Heart left ventricle (tissue), 16 donors: ENCODE data around the gene JAKMIP3. TPM values are rescaled to one million over a fixed set of nuclear protein-coding genes. Genes with fewer than 3 reads are reported as not detected.

Experiments
- ATAC-seq, 4 donors: fragments of 200-7000 bp; cut with Tn5 transposase; one replicate each; pipeline ENCODE4 v1.9.1; 2020 to 2022; ENCODE audit warnings: moderate library complexity in 4 of 4, mild to moderate bottlenecking in 3 of 4, moderate number of reproducible peaks in 1 of 4
- DNase-seq, 5 donors: peaks; one replicate each; pipeline ENCODE4 v3.0.0-alpha.2; 2020
- H3K27ac ChIP-seq, 12 donors: fragments of 200-600 bp; sonication (generic) in 4 of 12; one replicate each; pipeline versions ENCODE4 v1.5.0 to v1.8.0; 2016 to 2022; ENCODE audit warnings: mild to moderate bottlenecking in 2 of 12
- H3K27me3 ChIP-seq, 9 donors: fragments of 200-600 bp; sonication (generic) in 2 of 9; one replicate each; pipeline versions ENCODE4 v1.5.1 to v1.8.0; 2016 to 2022; ENCODE audit warnings: mild to moderate bottlenecking in 3 of 9
- H3K36me3 ChIP-seq, 9 donors: fragments of 200-600 bp; sonication (generic) in 2 of 9; one replicate each; pipeline versions ENCODE4 v1.5.0 to v1.8.0; 2018 to 2022; ENCODE audit warnings: mild to moderate bottlenecking in 2 of 9
- H3K4me1 ChIP-seq, 12 donors: fragments of 200-600 bp; sonication (generic) in 4 of 12; one replicate each; pipeline versions ENCODE4 v1.5.0 to v1.8.0; 2016 to 2022; ENCODE audit warnings: mild to moderate bottlenecking in 3 of 12
- H3K4me3 ChIP-seq, 12 donors: fragments of 200-600 bp; sonication (generic) in 4 of 12; one replicate each; pipeline versions ENCODE4 v1.5.0 to v1.8.0; 2017 to 2022; ENCODE audit warnings: mild to moderate bottlenecking in 9 of 12, moderate library complexity in 4 of 12
- H3K9me3 ChIP-seq, 12 donors: fragments of 200-600 bp; sonication (generic) in 4 of 12; one replicate each; pipeline versions ENCODE4 v1.5.0 to v1.8.0; 2016 to 2022; ENCODE audit warnings: mild to moderate bottlenecking in 1 of 12
- POLR2A ChIP-seq, 2 donors: fragments of 450-650 bp; IDR thresholded peaks; one replicate each; pipeline ENCODE4 v1.6.1; 2017; ENCODE audit warnings: antibody characterized with exemption in 2 of 2, mild to moderate bottlenecking in 2 of 2, moderate library complexity in 2 of 2
- WGBS, 4 donors: extraction: QIAGEN DNeasy Blood & Tissue Kit in 2 of 4; methylation state at CpG; one replicate each; pipeline versions ENCODE4 v1.1.5 to v1.1.7; 2013 to 2018; 5-methylcytosine and 5-hydroxymethylcytosine counted together
- intact Hi-C, 10 donors: fragments of 100-400 bp; cut with DNase I; formaldehyde crosslinking; loops; one replicate each; pipeline versions ENCODE4 v1.11.1 to v1.14.2; 2022
- polyA plus RNA-seq, 2 donors: library from polyadenylated mRNA; stranded (reverse); fragments of 200-250 nt; gene quantifications; one replicate each; pipeline ENCODE4 v1.2.3, GENCODE V29; 2013
- total RNA-seq, 9 donors: library from RNA; depleted of rRNA in 2 of 9; stranded (reverse); fragments of >200 nt in 2 of 9; fragmentation: NEBNext Ultra II Directional in 3 of 9; extraction: Animal tissue kit (Norgen Biotek cat#: 25700) in 3 of 9; gene quantifications; one replicate each; pipeline versions ENCODE4 v1.1.0 to v1.2.4, GENCODE V29; 2016 to 2023
- TF ChIP-seq, protein P1 (sequence below), 12 donors: fragments of 200-600 bp; sonication (generic) in 4 of 12; IDR thresholded peaks; one replicate each; pipeline versions ENCODE4 v1.5.0 to v1.8.0; 2018 to 2022; ENCODE audit warnings: antibody characterized with exemption in 12 of 12, mild to moderate bottlenecking in 5 of 12
- donor health status: ischemic (EF 13 %, LVEDD 7.1; RV severe dilation, severe dysfunction).
- donor health status: healthy with polysubstance abuse.
- donor health status: DM: no; HTN: yes; CAD: no.
- donor health status: DM: no; HTN: no; CAD: no.
- donor health status: ischemic (EF 25% LVEDD 6.9; RV normal size, moderate dysfunction).
- donor health status: ischemic (EF 25% LVEDD 5.7; RV mildly dilated, moderate dysfunction).
- donor health status: healthy.
- donor health status: DM: yes; HTN: yes; CAD: no.
- donor health status: ischemic (EF 35%, LVEDD 5.7; RV mildly dilated, moderate dysfunction).
- donor health status: nonischemic (EF 11% LVEDD 7.7; RV severe dilation, severe dysfunction).
- donor health status: DM: yes; HTN: yes; CAD: no.
- donor health status: PGD.
- donor health status: ischemic (EF 29% LVEDD 5.4; RV normal size, mild dysfunction).
- donor health status: nonischemic (EF 23%, LVEDD 6.1; RV moderate dilation, normal function).

The JAKMIP3 gene
- total and polyA plus RNA-seq, 11 donors, result 0.06 to 3.1 (median 1.3) TPM

DNA sequence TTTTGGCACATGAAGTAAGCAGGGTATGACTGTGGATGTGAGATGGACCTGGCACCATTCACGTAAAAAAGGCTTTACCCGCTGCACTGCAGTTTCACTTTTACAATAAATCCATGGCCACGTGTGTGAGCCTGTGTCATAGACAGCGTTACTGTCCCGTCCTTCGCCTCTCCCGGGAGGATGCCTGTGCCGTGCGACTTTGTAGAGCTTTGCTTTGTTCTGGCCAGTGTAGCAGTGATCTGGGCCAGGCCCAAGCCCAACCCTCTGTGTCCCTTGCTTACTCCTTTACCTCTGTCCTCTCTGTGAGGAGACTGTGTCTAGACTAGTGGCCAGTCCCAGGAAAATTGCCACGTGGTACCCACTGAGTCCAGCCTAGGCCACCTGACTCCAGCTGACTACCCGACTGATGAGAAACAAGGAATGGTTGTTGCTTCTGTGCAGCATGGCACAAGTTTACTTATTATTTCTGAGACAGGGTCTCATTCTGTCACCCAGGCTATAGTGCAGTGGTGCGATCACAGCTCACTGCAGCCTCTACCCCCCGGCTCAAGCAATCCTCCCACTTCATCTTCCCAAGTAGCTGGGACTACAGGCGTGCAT, 48.1 kb downstream of the JAKMIP3 start:
- no peaks in the 10 kb centered on the region for H3K27me3 ChIP-seq
- no peaks in the 10 kb centered on the region for H3K9me3 ChIP-seq
- no peak for TF ChIP-seq POLR2A (IDR thresholded peaks at IDR 0.05)
- TF ChIP-seq, protein P1, sequence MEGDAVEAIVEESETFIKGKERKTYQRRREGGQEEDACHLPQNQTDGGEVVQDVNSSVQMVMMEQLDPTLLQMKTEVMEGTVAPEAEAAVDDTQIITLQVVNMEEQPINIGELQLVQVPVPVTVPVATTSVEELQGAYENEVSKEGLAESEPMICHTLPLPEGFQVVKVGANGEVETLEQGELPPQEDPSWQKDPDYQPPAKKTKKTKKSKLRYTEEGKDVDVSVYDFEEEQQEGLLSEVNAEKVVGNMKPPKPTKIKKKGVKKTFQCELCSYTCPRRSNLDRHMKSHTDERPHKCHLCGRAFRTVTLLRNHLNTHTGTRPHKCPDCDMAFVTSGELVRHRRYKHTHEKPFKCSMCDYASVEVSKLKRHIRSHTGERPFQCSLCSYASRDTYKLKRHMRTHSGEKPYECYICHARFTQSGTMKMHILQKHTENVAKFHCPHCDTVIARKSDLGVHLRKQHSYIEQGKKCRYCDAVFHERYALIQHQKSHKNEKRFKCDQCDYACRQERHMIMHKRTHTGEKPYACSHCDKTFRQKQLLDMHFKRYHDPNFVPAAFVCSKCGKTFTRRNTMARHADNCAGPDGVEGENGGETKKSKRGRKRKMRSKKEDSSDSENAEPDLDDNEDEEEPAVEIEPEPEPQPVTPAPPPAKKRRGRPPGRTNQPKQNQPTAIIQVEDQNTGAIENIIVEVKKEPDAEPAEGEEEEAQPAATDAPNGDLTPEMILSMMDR (IDR thresholded peaks at IDR 0.05), result no peak
- WGBS, 4 donors, result 70 to 86% (median 80%) methylated on average over 14 of the region's 14 CpGs
- H3K4me1 ChIP-seq, result peaks cover 0 to 8% (median 0%) of the 10 kb centered on the region in 12 donors
- peak; percentile 52 to 87 (median 62) for ATAC-seq
- H3K36me3 ChIP-seq, result no peaks in the 10 kb centered on the region
- intact Hi-C loops, result no loop called here
- no peak overlapping the region for H3K27ac ChIP-seq
- no peak overlapping the region for H3K4me3 ChIP-seq
- peak in 3 of 5 donors; percentile 10 to 28 (median 20) for DNase-seq

DNA sequence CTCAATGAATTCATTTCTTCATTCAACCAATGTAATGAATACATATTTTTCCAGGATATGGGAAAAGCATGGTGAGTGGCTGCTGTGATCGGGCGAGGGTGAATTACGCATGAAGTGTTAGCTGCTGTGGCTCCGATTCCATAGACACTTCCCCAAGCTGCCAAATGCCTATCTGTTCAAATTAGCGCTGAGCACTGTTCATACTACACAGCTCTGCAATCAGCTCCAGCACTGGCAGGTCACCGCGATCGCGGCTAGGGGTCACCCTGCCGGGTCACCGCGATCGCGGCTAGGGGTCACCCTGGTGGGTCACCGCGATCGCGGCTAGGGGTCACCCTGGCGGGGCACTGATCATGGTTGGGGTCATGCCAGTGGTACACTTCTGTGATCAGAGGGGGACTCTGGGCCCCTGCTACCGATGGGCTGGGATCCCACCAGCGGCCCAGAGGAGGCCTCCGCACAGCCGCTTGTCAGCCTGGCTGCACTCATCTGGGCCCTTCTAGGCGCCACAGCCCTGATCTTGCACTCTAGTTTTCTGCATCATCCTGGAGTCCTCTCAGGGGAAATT, 49.3 kb downstream of the JAKMIP3 start:
- no peak for ATAC-seq

More for the DNA sequence above, 49.3 kb downstream of the JAKMIP3 start:
- no peak overlapping the region for H3K27ac ChIP-seq
- DNase-seq, result peak in 2 of 5 donors; percentile 14 to 28
- H3K27me3 ChIP-seq, result no peaks in the 10 kb centered on the region
- no peaks in the 10 kb centered on the region for H3K9me3 ChIP-seq
- peaks cover 0 to 8% (median 0%) of the 10 kb centered on the region in 12 donors for H3K4me1 ChIP-seq
- TF ChIP-seq, protein P1 (IDR thresholded peaks at IDR 0.05), result no peak
- TF ChIP-seq POLR2A (IDR thresholded peaks at IDR 0.05), result no peak
- H3K4me3 ChIP-seq, result no peak overlapping the region
- 84 to 91% (median 90%) methylated on average over 18 to 24 of the region's 24 CpGs for WGBS, 4 donors
- H3K36me3 ChIP-seq, result no peaks in the 10 kb centered on the region
- intact Hi-C loops, result no loop called here

Other genes with a start within 250 kb of the JAKMIP3 start
- gene PPP2R2D, start 164.9 kb upstream of the JAKMIP3 start, total RNA-seq, result 10 to 100 TPM; 29.4 to 43.4 (median 37.3) TPM
- gene PPP2R2D, start 164.9 kb upstream of the JAKMIP3 start, polyA plus RNA-seq, result 10 to 100 TPM; 34.4 to 34.9 TPM
- 100 to 1,000 TPM in 8 of 9 donors, 10 to 100 TPM in 1; 97.1 to 711 (median 130) TPM for gene BNIP3, start 84.0 kb upstream of the JAKMIP3 start, total RNA-seq
- gene BNIP3, start 84.0 kb upstream of the JAKMIP3 start, polyA plus RNA-seq, result 100 to 1,000 TPM in 1 of 2 donors, 10 to 100 TPM in 1; 48.1 to 119 TPM
- 100 to 1,000 TPM in 1 of 9 donors, 10 to 100 TPM in 8; 13.2 to 127 (median 45.9) TPM for gene DPYSL4, start 121.0 kb downstream of the JAKMIP3 start, total RNA-seq
- gene DPYSL4, start 121.0 kb downstream of the JAKMIP3 start, polyA plus RNA-seq, result 10 to 100 TPM in 1 of 2 donors, 1 to 10 TPM in 1; 4.0 to 33.1 TPM
- 1 to 10 TPM; 3.8 to 9.8 (median 6.2) TPM for gene STK32C, start 242.0 kb downstream of the JAKMIP3 start, total RNA-seq
- gene STK32C, start 242.0 kb downstream of the JAKMIP3 start, polyA plus RNA-seq, result 1 to 10 TPM; 4.7 to 8.2 TPM